ENCODE data around the gene SECTM1. TPM values are rescaled to one million over a fixed set of nuclear protein-coding genes. Genes with fewer than 3 reads are reported as not detected.
"Not testable (repeated sequence)": the region's sequence is repeated elsewhere in the genome, so short reads cannot be mapped to it uniquely, and the experiment has no call there.

The SECTM1 gene
- 56.0 and 61.7 TPM in 2 replicates for total RNA-seq (2014; rRNA removed)
- percentile 48 among the genes with signal in this experiment for Bru-seq, nascent RNA
- percentile 63 among the genes with signal in this experiment for BruChase-seq, experiment 1, labeled RNA remaining after a 6-hour chase
- percentile 51 among the genes with signal in this experiment for BruChase-seq, experiment 2, labeled RNA remaining after a 2-hour chase
- long read RNA-seq, transcript SECTM1-201 (5 exons, 2,235 nt) = major isoform, 27 of 81 reads
- long read RNA-seq, partial matches to known transcripts = 31 of 81 reads
- long read RNA-seq, other reads (novel, unspliced or antisense) = 22 of 81 reads

DNA sequence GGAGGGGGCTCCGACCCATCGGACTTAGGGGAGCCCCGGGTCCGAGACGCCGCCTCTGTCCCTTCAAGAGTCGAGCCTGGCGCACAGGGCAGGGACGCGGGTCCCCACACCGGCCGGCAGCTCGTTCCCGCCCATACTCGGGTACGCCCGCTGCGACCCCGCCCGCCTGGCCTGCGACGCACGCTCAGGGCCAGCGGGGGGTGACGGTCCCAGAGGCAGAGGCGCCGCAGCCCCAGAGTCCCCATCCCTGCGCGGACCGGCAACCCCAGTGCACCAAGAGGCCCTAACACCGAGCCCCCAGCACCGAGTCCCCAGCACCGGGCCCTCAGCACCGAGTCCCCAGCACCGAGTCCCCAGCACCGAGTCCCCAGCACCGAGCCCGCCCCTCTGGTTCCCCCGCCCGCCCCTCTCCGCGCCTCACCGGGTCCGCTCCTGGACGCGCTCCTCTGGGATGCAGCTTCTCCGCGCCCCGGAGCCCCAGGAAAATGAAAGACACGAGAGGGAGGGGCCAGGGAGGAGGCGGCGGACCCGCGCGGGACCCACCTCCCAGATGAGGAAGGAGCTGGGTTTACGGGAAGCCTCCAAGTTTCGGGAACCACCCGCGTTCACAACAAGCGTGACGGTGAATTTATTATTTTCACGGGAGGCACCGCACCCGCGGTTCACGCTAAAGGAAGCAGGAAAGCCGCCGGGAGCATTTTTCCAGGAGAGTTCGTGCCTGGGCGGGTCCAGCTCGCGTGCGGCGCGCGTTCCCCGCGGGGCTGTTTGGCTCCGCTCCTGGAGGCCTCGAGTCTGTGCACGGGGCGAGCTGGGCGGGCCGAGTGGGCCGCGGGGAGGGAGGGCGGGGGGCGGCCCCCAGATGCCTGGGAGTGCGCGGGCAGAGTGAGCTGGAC lies at the start of gene SECTM1:
Gene SECTM1, minus strand, starts transcription at position 488 of the 893 bp plus-strand sequence. CDS start 6,526 bp downstream, outside the sequence.
- Histone ChIP-seq H3K27me3 (ENCODE audit: low read length) (no peaks in the 10 kb centered on the region), H3K9ac (ENCODE audit: low read length) (peak within 1 kb of the TSS; percentile 79), H3F3A (ENCODE audit: low read length, unreplicated experiment) (peaks cover 3% of the 10 kb centered on the region), H3K27ac (ENCODE audit: low read length) (peak within 1 kb of the TSS; percentile 69), H3K4me1 (ENCODE audit: insufficient read depth, low read length) (peaks cover 45% of the 10 kb centered on the region), H3K4me2 (ENCODE audit: low read length) (peak within 1 kb of the TSS; percentile 99), H3K9me3 (ENCODE audit: low read length) (no peaks in the 10 kb centered on the region), H4K20me1 (ENCODE audit: low read length) (no peaks in the 10 kb centered on the region), H3K79me2 (ENCODE audit: low read length) (peaks cover 27% of the 10 kb centered on the region), H3K36me3 (ENCODE audit: low read depth, low read length) (no peaks in the 10 kb centered on the region), H3K4me3 (ENCODE audit: low read length) (peak within 1 kb of the TSS; percentile 76), H3K9me2 (replicated peaks; ENCODE audit: low read length) (no peaks in the 10 kb centered on the region), H2AFZ (ENCODE audit: low read length) (peak within 1 kb of the TSS; percentile 48; the same call in 1 of the 2 replicates)
- TF ChIP-seq, protein P1, sequence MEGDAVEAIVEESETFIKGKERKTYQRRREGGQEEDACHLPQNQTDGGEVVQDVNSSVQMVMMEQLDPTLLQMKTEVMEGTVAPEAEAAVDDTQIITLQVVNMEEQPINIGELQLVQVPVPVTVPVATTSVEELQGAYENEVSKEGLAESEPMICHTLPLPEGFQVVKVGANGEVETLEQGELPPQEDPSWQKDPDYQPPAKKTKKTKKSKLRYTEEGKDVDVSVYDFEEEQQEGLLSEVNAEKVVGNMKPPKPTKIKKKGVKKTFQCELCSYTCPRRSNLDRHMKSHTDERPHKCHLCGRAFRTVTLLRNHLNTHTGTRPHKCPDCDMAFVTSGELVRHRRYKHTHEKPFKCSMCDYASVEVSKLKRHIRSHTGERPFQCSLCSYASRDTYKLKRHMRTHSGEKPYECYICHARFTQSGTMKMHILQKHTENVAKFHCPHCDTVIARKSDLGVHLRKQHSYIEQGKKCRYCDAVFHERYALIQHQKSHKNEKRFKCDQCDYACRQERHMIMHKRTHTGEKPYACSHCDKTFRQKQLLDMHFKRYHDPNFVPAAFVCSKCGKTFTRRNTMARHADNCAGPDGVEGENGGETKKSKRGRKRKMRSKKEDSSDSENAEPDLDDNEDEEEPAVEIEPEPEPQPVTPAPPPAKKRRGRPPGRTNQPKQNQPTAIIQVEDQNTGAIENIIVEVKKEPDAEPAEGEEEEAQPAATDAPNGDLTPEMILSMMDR (conservative IDR thresholded peaks at IDR 0.05; ENCODE audit: low read depth, low read length) = no peak
- TF ChIP-seq EZH2phosphoT487 (IDR thresholded peaks at IDR 0.05; ENCODE audit: borderline replicate concordance, low read length) = peak; percentile 94
- ChIA-PET POLR2A (ENCODE audit: unreplicated experiment) (interaction anchor here (0.6 to 0.7 kb wide), 2 partner anchors 35 to 92 kb away, joined by 3 to 4 read pairs; no protein-coding TSS in a partner anchor), CTCF (interaction anchor here (0.6 kb wide), 2 partner anchors 92 to 160 kb away, joined by 3 to 13 read pairs; no protein-coding TSS in a partner anchor)
- ATAC-seq (peak; percentile 26), DNase-seq (peak; percentile 51)
- no TSS peak for BruUV-seq (replicated peaks)
- intact Hi-C loops (cut with micrococcal nuclease) = loop anchor here (5.0 kb wide), 1 partner anchor 36 kb away; no protein-coding TSS in a partner anchor

- no peaks in the 10 kb centered on the region for H3K9me3 ChIP-seq (ENCODE audit: low read length)
- ChIA-PET CTCF (no interaction called here), POLR2A (ENCODE audit: unreplicated experiment) (no interaction called here)
- peaks cover 14% of the 10 kb centered on the region for H3K4me1 ChIP-seq (ENCODE audit: insufficient read depth, low read length)
- H3K4me3 ChIP-seq (ENCODE audit: low read length) = no peak overlapping the region
- no peak overlapping the region for H3K9ac ChIP-seq (ENCODE audit: low read length)
- BruUV-seq (replicated peaks) = no TSS peak
- DNase-seq (no peak), ATAC-seq (no peak)
- no peaks in the 10 kb centered on the region for H4K20me1 ChIP-seq (ENCODE audit: low read length)
- H3K79me2 ChIP-seq (ENCODE audit: low read length) = no peaks in the 10 kb centered on the region
- H3K36me3 ChIP-seq (ENCODE audit: low read depth, low read length) = no peaks in the 10 kb centered on the region
- H2AFZ ChIP-seq (ENCODE audit: low read length) = no peak overlapping the region
- intact Hi-C loops (cut with micrococcal nuclease) = no loop called here
- no peak overlapping the region for H3K27ac ChIP-seq (ENCODE audit: low read length)
- TF ChIP-seq EZH2 (IDR thresholded peaks at IDR 0.05; ENCODE audit: low read length, unreplicated experiment) (no peak), EZH2phosphoT487 (IDR thresholded peaks at IDR 0.05; ENCODE audit: borderline replicate concordance, low read length) (no peak)
- TF ChIP-seq, protein P1 (conservative IDR thresholded peaks at IDR 0.05; ENCODE audit: low read depth, low read length) = no peak
- no peaks in the 10 kb centered on the region for H3K27me3 ChIP-seq (ENCODE audit: low read length)
- H3K4me2 ChIP-seq (ENCODE audit: low read length) = no peak overlapping the region
- H3F3A ChIP-seq (ENCODE audit: low read length, unreplicated experiment) = no peaks in the 10 kb centered on the region
- no peaks in the 10 kb centered on the region for H3K9me2 ChIP-seq (replicated peaks; ENCODE audit: low read length)
Measured at GRCh38 chr17:82382933-82383255, 49.3 kb upstream of the SECTM1 start.

DNA sequence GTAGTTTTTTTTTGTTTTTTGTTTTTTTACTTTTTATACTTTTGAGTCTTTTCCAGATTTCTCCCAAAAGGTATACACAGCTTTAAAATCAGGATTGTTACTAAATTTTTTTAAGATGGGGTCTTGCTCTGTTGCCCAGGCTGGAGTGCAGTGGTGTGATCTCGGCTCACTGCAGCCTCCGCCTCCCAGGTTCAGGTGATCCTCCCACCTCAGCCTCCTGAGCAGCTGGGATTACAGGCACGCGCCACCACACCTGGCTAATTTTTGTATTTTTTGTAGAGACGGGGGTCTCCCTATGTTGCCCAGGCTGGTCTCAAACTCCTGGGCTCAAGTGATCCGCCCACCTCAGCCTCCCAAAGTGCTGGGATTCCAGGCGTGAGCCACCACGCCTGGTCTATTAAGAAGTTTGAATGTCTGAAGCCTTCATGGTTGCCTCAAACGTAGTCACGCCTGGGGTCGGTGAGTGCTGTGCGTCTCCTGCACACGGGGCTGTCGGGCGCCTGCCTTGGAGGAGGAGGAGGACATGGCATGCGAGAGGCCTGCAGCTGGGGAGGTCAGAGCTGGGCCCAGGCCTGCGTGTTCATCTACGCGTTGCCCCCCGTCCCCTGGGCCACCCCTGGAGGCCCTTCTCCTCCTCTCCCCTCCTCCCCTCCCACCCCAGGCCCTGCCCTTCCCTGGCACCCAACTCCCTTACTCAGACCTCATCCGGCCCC lies 48.8 kb upstream of the SECTM1 start:
- POLR2A ChIA-PET (ENCODE audit: unreplicated experiment); ATAC-seq: not testable (repeated sequence)

GRCh38 chr17:82381703-82382009 lies 48.1 kb upstream of the SECTM1 start:
- H3K9me3 ChIP-seq (ENCODE audit: low read length); H3K79me2 ChIP-seq (ENCODE audit: low read length); H2AFZ ChIP-seq (ENCODE audit: low read length); H3F3A ChIP-seq (ENCODE audit: low read length, unreplicated experiment); H3K27me3 ChIP-seq (ENCODE audit: low read length); ATAC-seq; H3K4me3 ChIP-seq (ENCODE audit: low read length); BruUV-seq (replicated peaks); H3K9ac ChIP-seq (ENCODE audit: low read length); intact Hi-C loops (cut with micrococcal nuclease); DNase-seq; POLR2A ChIA-PET (ENCODE audit: unreplicated experiment); H3K27ac ChIP-seq (ENCODE audit: low read length); H4K20me1 ChIP-seq (ENCODE audit: low read length); CTCF ChIA-PET; H3K36me3 ChIP-seq (ENCODE audit: low read depth, low read length); H3K9me2 ChIP-seq (replicated peaks; ENCODE audit: low read length): not testable (repeated sequence)
- Histone ChIP-seq H3K4me1 (ENCODE audit: insufficient read depth, low read length) (peaks cover 14% of the 10 kb centered on the region), H3K4me2 (ENCODE audit: low read length) (peak overlapping the region; percentile 70; the same call in 1 of the 2 replicates)

More for the DNA sequence above, 48.8 kb upstream of the SECTM1 start:
- H3K27ac ChIP-seq (ENCODE audit: low read length); H4K20me1 ChIP-seq (ENCODE audit: low read length); intact Hi-C loops (cut with micrococcal nuclease); H3K9me2 ChIP-seq (replicated peaks; ENCODE audit: low read length); CTCF ChIA-PET; H3K9me3 ChIP-seq (ENCODE audit: low read length); H3K4me2 ChIP-seq (ENCODE audit: low read length); H3K27me3 ChIP-seq (ENCODE audit: low read length); H3F3A ChIP-seq (ENCODE audit: low read length, unreplicated experiment); H3K79me2 ChIP-seq (ENCODE audit: low read length); BruUV-seq (replicated peaks); H2AFZ ChIP-seq (ENCODE audit: low read length); H3K36me3 ChIP-seq (ENCODE audit: low read depth, low read length); H3K4me3 ChIP-seq (ENCODE audit: low read length); H3K9ac ChIP-seq (ENCODE audit: low read length); DNase-seq: not testable (repeated sequence)
- H3K4me1 ChIP-seq (ENCODE audit: insufficient read depth, low read length) = peaks cover 14% of the 10 kb centered on the region

Data from PC-3 (cell line).